G401.6 (cell line): Measurements from ENCODE around the gene DUSP19.

Experiments used
- FAIRE-seq: peaks from 2 replicates; lab custom pipeline; 2012; peaks lifted over from hg19 to GRCh38; lab: Jason Lieb, UNC

The DUSP19 gene

GRCh38 chr2:183125659-183126341, 47.3 kb downstream of the DUSP19 start:
- FAIRE-seq: no peak

GRCh38 chr2:183126635-183127034, 48.1 kb downstream of the DUSP19 start:
- FAIRE-seq: no peak

- peak; percentile 11 for FAIRE-seq
These were observed 55.5 kb downstream of the DUSP19 start for GRCh38 chr2:183134016-183134415.

- peak; percentile 85 for FAIRE-seq
These were observed 70.4 kb downstream of the DUSP19 start for GRCh38 chr2:183148955-183149354.

- no peak for FAIRE-seq
These were observed 70.9 kb downstream of the DUSP19 start for GRCh38 chr2:183149489-183149888.
